ENCODE results near the gene AP5B1. TPM values are rescaled to one million over a fixed set of nuclear protein-coding genes. Genes with fewer than 3 reads are reported as not detected.

The AP5B1 gene
- total RNA-seq, 1 donor from 2014 or later = 3.6 TPM

DNA sequence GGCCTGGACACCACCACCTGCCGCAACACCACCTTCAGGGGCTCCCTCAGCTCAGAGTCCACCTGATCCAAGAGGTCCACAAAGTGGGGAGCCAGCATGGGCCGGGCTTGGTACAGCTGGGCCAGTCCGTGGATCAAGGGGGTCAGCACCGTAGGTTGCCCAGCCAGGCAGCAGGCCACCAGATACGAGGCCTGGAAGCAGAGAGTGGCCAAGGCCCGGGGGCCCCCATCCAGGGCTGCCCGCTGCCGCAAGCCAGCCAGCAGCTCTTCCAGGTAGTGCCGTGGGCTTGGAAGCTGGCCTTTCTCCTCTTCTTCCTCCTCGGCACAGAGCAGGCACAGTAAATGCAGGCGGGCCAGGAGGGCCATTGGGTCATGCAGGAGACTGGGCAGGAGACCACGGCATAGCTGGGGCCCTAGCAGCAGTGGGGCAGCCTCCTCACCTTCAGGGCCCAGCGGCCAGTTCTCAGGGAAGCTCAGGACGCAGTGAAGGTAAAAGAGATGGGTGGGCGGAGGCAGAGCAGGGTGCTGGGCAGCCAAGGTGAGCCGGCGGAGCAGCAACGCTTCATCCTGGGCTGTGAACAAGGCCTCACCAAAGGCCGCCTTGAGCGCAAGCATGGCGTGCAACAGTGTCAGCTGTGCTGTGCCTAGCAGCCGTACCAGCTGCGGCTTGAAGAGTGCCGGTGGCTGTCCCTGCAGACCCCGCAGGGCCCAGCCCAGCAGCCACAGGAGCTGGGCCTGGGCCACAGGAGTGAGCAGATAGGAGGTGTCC, 1.7 kb downstream of the AP5B1 start:
- Mint-ChIP-seq H3K27me3 (ENCODE audit: insufficient read depth, low read depth) (peaks cover 19% of the 10 kb centered on the region), H3K36me3 (peaks cover 4% of the 10 kb centered on the region), H3K9me3 (no peaks in the 10 kb centered on the region), H3K27ac (no peak overlapping the region), H3K4me1 (no peaks in the 10 kb centered on the region), H3K4me3 (peak overlapping the region; percentile 76)
- Histone ChIP-seq H3K4me2 (peak overlapping the region; percentile 99), H3K4me1 (peaks cover 3% of the 10 kb centered on the region), H3K9ac (no peak overlapping the region), H4K20me1 (ENCODE audit: low read depth) (no peaks in the 10 kb centered on the region), H3K27me3 (peaks cover 38% of the 10 kb centered on the region), H3F3A (ENCODE audit: low read depth) (peaks cover 16% of the 10 kb centered on the region), H3K27ac (no peak overlapping the region), H3K4me3 (peak overlapping the region; percentile 83), H3K79me2 (ENCODE audit: low read depth) (no peaks in the 10 kb centered on the region), H2AFZ (replicated peaks) (no peak overlapping the region), H3K9me3 (ENCODE audit: low read depth) (no peaks in the 10 kb centered on the region), H3K36me3 (no peaks in the 10 kb centered on the region)
- no peak for DNase-seq (ENCODE audit: low spot score)
- TF ChIP-seq EZH2 (IDR thresholded peaks at IDR 0.05) = no peak
- TF ChIP-seq EZH2phosphoT487 (IDR thresholded peaks at IDR 0.05) = no peak
- TF ChIP-seq, protein P1, sequence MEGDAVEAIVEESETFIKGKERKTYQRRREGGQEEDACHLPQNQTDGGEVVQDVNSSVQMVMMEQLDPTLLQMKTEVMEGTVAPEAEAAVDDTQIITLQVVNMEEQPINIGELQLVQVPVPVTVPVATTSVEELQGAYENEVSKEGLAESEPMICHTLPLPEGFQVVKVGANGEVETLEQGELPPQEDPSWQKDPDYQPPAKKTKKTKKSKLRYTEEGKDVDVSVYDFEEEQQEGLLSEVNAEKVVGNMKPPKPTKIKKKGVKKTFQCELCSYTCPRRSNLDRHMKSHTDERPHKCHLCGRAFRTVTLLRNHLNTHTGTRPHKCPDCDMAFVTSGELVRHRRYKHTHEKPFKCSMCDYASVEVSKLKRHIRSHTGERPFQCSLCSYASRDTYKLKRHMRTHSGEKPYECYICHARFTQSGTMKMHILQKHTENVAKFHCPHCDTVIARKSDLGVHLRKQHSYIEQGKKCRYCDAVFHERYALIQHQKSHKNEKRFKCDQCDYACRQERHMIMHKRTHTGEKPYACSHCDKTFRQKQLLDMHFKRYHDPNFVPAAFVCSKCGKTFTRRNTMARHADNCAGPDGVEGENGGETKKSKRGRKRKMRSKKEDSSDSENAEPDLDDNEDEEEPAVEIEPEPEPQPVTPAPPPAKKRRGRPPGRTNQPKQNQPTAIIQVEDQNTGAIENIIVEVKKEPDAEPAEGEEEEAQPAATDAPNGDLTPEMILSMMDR (IDR thresholded peaks at IDR 0.05) = no peak

DNA sequence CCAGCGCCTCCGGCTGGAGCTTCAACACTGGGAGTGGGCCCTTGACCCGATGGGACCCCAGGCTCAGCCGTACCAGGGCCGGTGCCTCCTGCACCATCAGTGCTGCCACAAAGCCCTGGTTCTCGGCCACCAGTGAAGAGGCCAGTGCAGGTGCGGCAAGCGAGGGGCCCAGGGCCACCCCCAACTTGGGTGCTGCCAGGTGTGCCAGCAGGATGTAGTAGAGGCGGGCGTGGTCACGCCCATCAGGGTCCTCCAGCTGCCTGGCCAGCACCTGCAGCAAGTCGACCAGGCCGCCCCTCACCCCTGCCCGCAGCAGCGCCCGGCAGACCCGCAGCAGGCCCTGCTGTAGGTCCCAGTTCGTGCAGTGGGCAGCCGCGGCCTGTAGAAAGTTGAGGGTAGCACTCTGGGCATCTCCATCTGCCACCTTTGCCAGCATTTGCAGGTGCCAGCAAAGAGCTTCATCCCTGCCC, 2.3 kb downstream of the AP5B1 start:
- Mint-ChIP-seq H3K4me1 (no peaks in the 10 kb centered on the region), H3K9me3 (no peaks in the 10 kb centered on the region), H3K4me3 (no peak overlapping the region), H3K27me3 (ENCODE audit: insufficient read depth, low read depth) (peaks cover 17% of the 10 kb centered on the region), H3K36me3 (peaks cover 7% of the 10 kb centered on the region), H3K27ac (no peak overlapping the region)
- Histone ChIP-seq H3K79me2 (ENCODE audit: low read depth) (no peaks in the 10 kb centered on the region), H2AFZ (replicated peaks) (no peak overlapping the region), H3K4me3 (no peak overlapping the region), H3K27me3 (peaks cover 32% of the 10 kb centered on the region), H3K9ac (no peak overlapping the region), H3F3A (ENCODE audit: low read depth) (peaks cover 16% of the 10 kb centered on the region), H3K36me3 (no peaks in the 10 kb centered on the region), H3K4me1 (no peaks in the 10 kb centered on the region), H3K9me3 (ENCODE audit: low read depth) (no peaks in the 10 kb centered on the region), H3K4me2 (no peak overlapping the region), H3K27ac (no peak overlapping the region), H4K20me1 (ENCODE audit: low read depth) (no peaks in the 10 kb centered on the region)
- no peak for DNase-seq (ENCODE audit: low spot score)
- no peak for TF ChIP-seq EZH2phosphoT487 (IDR thresholded peaks at IDR 0.05)
- TF ChIP-seq, protein P1 (IDR thresholded peaks at IDR 0.05) = no peak
- no peak for TF ChIP-seq EZH2 (IDR thresholded peaks at IDR 0.05)

DNA sequence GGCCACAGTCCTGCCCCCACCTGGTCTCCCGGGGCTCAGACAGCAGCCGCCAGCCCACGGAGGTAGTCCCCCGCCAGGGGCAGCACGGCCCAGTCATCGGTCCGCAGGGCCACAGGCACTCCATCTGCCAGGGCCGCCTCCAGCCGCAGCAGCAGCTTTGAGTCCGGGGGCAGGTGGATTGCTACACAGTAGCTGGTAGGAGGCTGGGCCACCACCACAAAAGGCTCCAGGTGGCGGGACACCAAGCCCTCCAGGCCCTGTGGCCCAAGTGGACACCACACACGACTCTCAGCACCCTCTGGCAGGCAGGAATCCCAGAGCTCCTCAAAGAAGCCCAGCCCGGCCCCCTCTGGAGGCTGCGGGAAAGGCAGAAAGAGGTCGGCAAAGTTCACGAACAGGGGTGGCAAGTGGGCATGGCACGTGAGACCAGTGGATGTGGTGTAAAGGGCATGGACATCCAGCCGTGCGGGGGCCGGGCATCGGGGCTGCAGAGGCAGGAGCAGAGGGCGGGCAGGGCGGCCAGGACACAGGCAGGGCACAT, 2.9 kb downstream of the AP5B1 start:
- Mint-ChIP-seq H3K27me3 (ENCODE audit: insufficient read depth, low read depth) (peaks cover 12% of the 10 kb centered on the region), H3K9me3 (no peaks in the 10 kb centered on the region), H3K4me1 (no peaks in the 10 kb centered on the region), H3K36me3 (peaks cover 7% of the 10 kb centered on the region), H3K4me3 (peak overlapping the region; percentile 53), H3K27ac (peak overlapping the region; percentile 17)
- H3K4me3 ChIP-seq = no peak overlapping the region
- H2AFZ ChIP-seq (replicated peaks) = no peak overlapping the region
- DNase-seq (ENCODE audit: low spot score) = no peak
- H3K27me3 ChIP-seq = peaks cover 26% of the 10 kb centered on the region
- no peak for TF ChIP-seq EZH2 (IDR thresholded peaks at IDR 0.05)
- TF ChIP-seq, protein P1 (IDR thresholded peaks at IDR 0.05) = no peak
- no peak for TF ChIP-seq EZH2phosphoT487 (IDR thresholded peaks at IDR 0.05)
- H3K79me2 ChIP-seq (ENCODE audit: low read depth) = no peaks in the 10 kb centered on the region
- peaks cover 16% of the 10 kb centered on the region for H3F3A ChIP-seq (ENCODE audit: low read depth)
- no peaks in the 10 kb centered on the region for H3K36me3 ChIP-seq
- no peaks in the 10 kb centered on the region for H3K9me3 ChIP-seq (ENCODE audit: low read depth)
- no peak overlapping the region for H3K4me2 ChIP-seq
- no peak overlapping the region for H3K9ac ChIP-seq
- H3K4me1 ChIP-seq = no peaks in the 10 kb centered on the region
- no peak overlapping the region for H3K27ac ChIP-seq
- H4K20me1 ChIP-seq (ENCODE audit: low read depth) = no peaks in the 10 kb centered on the region
